Tibial artery (tissue), 4 donors: ENCODE results near the gene DIRAS2.

Experiments
- DNase-seq, 2 donors: peaks; one replicate each; pipeline ENCODE4 v3.0.0-alpha.2; 2019
- H3K27ac ChIP-seq, 2 donors: fragments of 200-600 bp; sonication (generic) in 1 of 2; 1 replicate in 1 of 2; 2 replicates in 1 of 2; pipeline ENCODE4 v1.5.1; 2018 to 2019; ENCODE audit warnings: mild to moderate bottlenecking in 1 of 2
- H3K27me3 ChIP-seq, 2 donors: fragments of 200-600 bp; sonication (generic) in 1 of 2; one replicate each; pipeline versions ENCODE4 v1.5.1 to v1.6.0; 2016 to 2019
- H3K36me3 ChIP-seq, 3 donors: fragments of 200-600 bp; sonication (generic) in 2 of 3; one replicate each; pipeline ENCODE4 v1.5.1; 2016 to 2019; ENCODE audit warnings: mild to moderate bottlenecking in 2 of 3
- H3K4me1 ChIP-seq, 4 donors: fragments of 200-600 bp; sonication (generic) in 2 of 4; 1 replicate in 3 of 4; 2 replicates in 1 of 4; pipeline ENCODE4 v1.5.1; 2016 to 2019
- H3K4me3 ChIP-seq, 2 donors: fragments of 200-600 bp; sonication (generic) in 1 of 2; 1 replicate in 1 of 2; 2 replicates in 1 of 2; pipeline ENCODE4 v1.5.1; 2018 to 2019; ENCODE audit warnings: mild to moderate bottlenecking in 2 of 2
- H3K9me3 ChIP-seq, 3 donors: fragments of 200-600 bp; sonication (generic) in 1 of 3; one replicate each; pipeline ENCODE4 v1.5.1; 2016 to 2019
- intact Hi-C: fragments of 100-400 bp; cut with DNase I; formaldehyde crosslinking; loops from one replicate; pipeline ENCODE4 v1.15.0; 2023; ENCODE audit warnings: low total_unique reads
- TF ChIP-seq, protein P1 (sequence below), 2 experiments: fragments of 200-600 bp in 1 of 2; fragments of 450-650 bp in 1 of 2; IDR thresholded peaks; one replicate each; pipeline ENCODE4 v1.5.1; 2017 to 2019; ENCODE audit warnings: antibody characterized with exemption in 2 of 2, mild to moderate bottlenecking in 1 of 2, moderate library complexity in 1 of 2

The DIRAS2 gene

DNA sequence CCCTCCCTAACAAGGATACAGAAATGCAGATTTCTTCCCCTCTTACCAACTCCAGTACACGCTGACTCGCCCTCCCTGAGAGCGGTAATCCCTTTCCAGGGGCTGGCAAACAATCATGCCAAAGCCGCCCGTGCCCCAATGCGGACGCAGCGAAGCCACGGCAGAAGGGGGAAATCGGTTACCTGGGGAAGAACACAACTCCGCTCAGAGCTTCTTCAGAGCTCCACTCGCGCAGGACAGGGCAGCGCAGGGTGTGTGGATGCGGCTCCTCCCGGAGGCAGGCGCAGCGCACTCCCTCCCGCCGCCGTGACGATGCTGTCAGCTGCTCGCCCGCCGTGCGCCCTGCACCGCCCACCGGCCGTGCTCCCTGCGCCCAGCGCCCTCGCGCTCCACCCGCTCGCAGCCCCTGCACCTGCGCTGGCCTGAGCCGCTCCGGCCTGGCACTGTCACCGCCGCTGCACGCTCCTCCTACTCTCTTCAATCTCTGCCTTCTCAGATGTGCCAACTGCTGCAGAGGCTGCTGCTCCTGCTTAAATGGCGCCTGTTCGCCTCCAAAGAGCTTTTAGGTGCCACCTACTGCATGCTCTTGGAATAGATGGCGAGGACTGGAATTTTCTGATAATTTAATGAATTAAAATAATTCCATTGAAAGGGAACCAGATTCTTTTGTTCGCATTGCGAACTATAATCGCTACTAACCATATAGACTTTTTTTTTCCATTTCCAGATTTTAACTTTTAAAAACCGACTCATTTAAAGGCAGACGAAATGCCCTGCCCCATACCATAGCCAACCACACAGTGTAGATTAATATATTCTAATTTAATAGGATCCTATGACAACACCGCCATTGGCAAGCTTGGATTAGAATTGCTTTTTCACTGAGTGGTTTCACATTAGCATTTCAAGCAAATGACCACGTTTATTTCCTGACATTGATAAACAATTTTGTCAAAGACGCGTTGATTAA is at the start of gene DIRAS2:
DIRAS2 (minus strand) TSS at position 255 of the 970 bp plus-strand sequence. CDS start 28,997 bp downstream, outside the sequence.
- no peaks in the 10 kb centered on the region for H3K9me3 ChIP-seq
- H3K27me3 ChIP-seq: peaks cover 0 to 25% of the 10 kb centered on the region in 2 donors
- intact Hi-C loops: no loop called here
- no peak within 1 kb of the TSS for H3K27ac ChIP-seq
- TF ChIP-seq, protein P1, sequence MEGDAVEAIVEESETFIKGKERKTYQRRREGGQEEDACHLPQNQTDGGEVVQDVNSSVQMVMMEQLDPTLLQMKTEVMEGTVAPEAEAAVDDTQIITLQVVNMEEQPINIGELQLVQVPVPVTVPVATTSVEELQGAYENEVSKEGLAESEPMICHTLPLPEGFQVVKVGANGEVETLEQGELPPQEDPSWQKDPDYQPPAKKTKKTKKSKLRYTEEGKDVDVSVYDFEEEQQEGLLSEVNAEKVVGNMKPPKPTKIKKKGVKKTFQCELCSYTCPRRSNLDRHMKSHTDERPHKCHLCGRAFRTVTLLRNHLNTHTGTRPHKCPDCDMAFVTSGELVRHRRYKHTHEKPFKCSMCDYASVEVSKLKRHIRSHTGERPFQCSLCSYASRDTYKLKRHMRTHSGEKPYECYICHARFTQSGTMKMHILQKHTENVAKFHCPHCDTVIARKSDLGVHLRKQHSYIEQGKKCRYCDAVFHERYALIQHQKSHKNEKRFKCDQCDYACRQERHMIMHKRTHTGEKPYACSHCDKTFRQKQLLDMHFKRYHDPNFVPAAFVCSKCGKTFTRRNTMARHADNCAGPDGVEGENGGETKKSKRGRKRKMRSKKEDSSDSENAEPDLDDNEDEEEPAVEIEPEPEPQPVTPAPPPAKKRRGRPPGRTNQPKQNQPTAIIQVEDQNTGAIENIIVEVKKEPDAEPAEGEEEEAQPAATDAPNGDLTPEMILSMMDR (IDR thresholded peaks at IDR 0.05): no peak
- DNase-seq: peak; percentile 22 to 65
- H3K4me3 ChIP-seq: peak within 1 kb of the TSS; percentile 14 to 31
- H3K36me3 ChIP-seq: no peaks in the 10 kb centered on the region
- H3K4me1 ChIP-seq: peaks cover 0 to 9% (median 5%) of the 10 kb centered on the region in 4 donors

DNA sequence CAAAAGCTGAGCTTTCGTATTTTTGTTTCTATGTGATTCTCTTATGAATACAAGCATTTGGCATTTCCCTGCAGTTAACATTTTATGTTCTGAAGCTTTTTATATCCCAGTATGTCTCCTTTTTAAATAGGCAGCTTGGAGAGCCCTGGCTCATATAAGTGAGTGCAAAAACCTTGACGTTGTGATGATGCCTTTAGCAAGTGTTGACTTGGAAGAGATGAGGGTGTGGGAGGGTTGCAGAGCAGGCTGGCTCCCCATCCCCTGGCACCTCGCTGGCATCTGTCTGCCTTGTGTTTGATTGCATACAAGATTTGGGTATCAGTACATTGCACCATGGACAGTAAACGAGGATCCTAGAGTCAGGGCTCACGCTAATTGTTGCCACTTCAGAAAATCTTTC is 42.1 kb upstream of the DIRAS2 start:
- Histone ChIP-seq H3K9me3 (no peaks in the 10 kb centered on the region), H3K4me3 (no peak overlapping the region), H3K36me3 (no peaks in the 10 kb centered on the region), H3K27me3 (no peaks in the 10 kb centered on the region), H3K4me1 (no peaks in the 10 kb centered on the region), H3K27ac (no peak overlapping the region)
- DNase-seq: no peak
- intact Hi-C loops: no loop called here
- TF ChIP-seq, protein P1 (IDR thresholded peaks at IDR 0.05): no peak

DNA sequence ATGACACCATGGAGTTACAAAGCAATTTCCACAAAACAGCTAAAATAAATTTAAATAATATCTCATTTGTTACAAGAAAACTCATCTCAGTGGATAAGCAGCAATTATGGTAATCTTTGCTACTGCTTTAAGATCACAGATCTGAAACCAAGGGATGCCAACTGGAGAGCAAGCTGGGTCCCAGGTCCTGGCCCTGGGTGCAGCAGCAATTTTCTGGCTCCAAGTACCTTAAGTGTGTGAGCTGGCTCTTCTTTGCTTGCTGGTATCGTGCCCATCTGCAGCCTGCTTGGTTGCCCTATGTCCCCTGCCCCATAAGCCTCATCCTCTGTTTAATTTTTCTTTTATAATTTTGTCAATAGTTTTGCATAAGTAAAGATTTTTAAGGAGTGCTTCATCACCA is 41.5 kb upstream of the DIRAS2 start:
- H3K27ac ChIP-seq: no peak overlapping the region
- H3K4me1 ChIP-seq: no peaks in the 10 kb centered on the region
- no peak overlapping the region for H3K4me3 ChIP-seq
- TF ChIP-seq, protein P1 (IDR thresholded peaks at IDR 0.05): no peak
- no peaks in the 10 kb centered on the region for H3K36me3 ChIP-seq
- DNase-seq: no peak
- H3K27me3 ChIP-seq: no peaks in the 10 kb centered on the region
- no peaks in the 10 kb centered on the region for H3K9me3 ChIP-seq
- intact Hi-C loops: no loop called here

- H3K4me1 ChIP-seq: no peaks in the 10 kb centered on the region
- no peak for DNase-seq
- TF ChIP-seq, protein P1 (IDR thresholded peaks at IDR 0.05): no peak
- no peak overlapping the region for H3K4me3 ChIP-seq
- no peak overlapping the region for H3K27ac ChIP-seq
- no peaks in the 10 kb centered on the region for H3K36me3 ChIP-seq
- H3K27me3 ChIP-seq: no peaks in the 10 kb centered on the region
- H3K9me3 ChIP-seq: no peaks in the 10 kb centered on the region
- intact Hi-C loops: no loop called here
Measured at GRCh38 chr9:90680534-90680933, 37.9 kb upstream of the DIRAS2 start.

DNA sequence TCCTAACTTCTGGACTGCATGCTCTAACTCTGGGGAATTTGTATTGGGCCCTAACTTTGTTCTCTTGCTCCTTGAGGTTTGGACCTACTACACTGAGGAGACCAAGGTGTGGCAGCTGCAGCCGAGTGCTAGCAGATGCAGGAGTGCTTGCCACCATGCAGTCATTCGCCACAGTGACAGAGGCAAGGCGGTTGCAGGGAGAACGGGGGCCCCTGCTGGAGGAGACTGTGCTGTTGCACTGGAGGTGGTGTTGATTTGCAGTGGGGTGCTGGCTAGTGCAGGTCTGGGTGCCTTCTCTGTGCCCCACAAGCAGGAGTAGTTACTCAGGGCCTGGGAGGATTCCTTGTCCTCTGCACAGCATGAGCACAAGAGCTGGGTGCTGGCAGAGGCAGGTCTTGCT is 22.4 kb upstream of the DIRAS2 start:
- TF ChIP-seq, protein P1 (IDR thresholded peaks at IDR 0.05): no peak
- H3K36me3 ChIP-seq: no peaks in the 10 kb centered on the region
- no peaks in the 10 kb centered on the region for H3K9me3 ChIP-seq
- no peaks in the 10 kb centered on the region for H3K4me1 ChIP-seq
- no peaks in the 10 kb centered on the region for H3K27me3 ChIP-seq
- no peak overlapping the region for H3K27ac ChIP-seq
- intact Hi-C loops: no loop called here
- no peak for DNase-seq
- H3K4me3 ChIP-seq: no peak overlapping the region
